HL-60/S4 treated with phorbol 12-myristate 13-acetate at 8.2 ng/mL for 4 days and 3 days (cell line): Measurements from ENCODE around the gene RPS6KB1.
"Not testable (repeated sequence)": the region's sequence is repeated elsewhere in the genome, so short reads cannot be mapped to it uniquely, and the experiment has no call there.

Experiments
- in situ Hi-C: fragments of 300-500 bp; cut with MboI; formaldehyde crosslinking; loops from 2 replicates; pipeline ENCODE4 v1.15.0; 2022; ENCODE audit warnings: low sequenced_read_pairs

Gene RPS6KB1

GRCh38 chr17:59870482-59870881 lies 22.4 kb upstream of the RPS6KB1 start:
- in situ Hi-C loops, result no loop called here

GRCh38 chr17:59872351-59872750 lies 20.6 kb upstream of the RPS6KB1 start:
- in situ Hi-C loops, result no loop called here

- in situ Hi-C loops, result not testable (repeated sequence)
Measured at GRCh38 chr17:59873414-59873813, 19.5 kb upstream of the RPS6KB1 start.

- in situ Hi-C loops, result no loop called here
Measured at GRCh38 chr17:59874376-59874775, 18.5 kb upstream of the RPS6KB1 start.

GRCh38 chr17:59876107-59876506 lies 16.8 kb upstream of the RPS6KB1 start:
- in situ Hi-C loops, result no loop called here

- in situ Hi-C loops, result no loop called here
Measured at GRCh38 chr17:59877965-59878364, 15.0 kb upstream of the RPS6KB1 start.

GRCh38 chr17:59878624-59879023 lies 14.3 kb upstream of the RPS6KB1 start:
- in situ Hi-C loops, result no loop called here

- in situ Hi-C loops, result no loop called here
Measured at GRCh38 chr17:59884861-59885260, 8.1 kb upstream of the RPS6KB1 start.

GRCh38 chr17:59888145-59888750 lies 4.7 kb upstream of the RPS6KB1 start:
- in situ Hi-C loops, result no loop called here

GRCh38 chr17:59890720-59891119 lies 2.2 kb upstream of the RPS6KB1 start:
- in situ Hi-C loops, result no loop called here

GRCh38 chr17:59892251-59892923 lies 534 bp upstream of the RPS6KB1 start:
- in situ Hi-C loops, result no loop called here

GRCh38 chr17:59893676-59894100 lies 767 bp downstream of the RPS6KB1 start:
- in situ Hi-C loops, result no loop called here

- in situ Hi-C loops, result no loop called here
Measured at GRCh38 chr17:59897090-59897489, 4.2 kb downstream of the RPS6KB1 start.

- in situ Hi-C loops, result no loop called here
Measured at GRCh38 chr17:59899099-59899498, 6.2 kb downstream of the RPS6KB1 start.

GRCh38 chr17:59901604-59902003 lies 8.7 kb downstream of the RPS6KB1 start:
- in situ Hi-C loops, result no loop called here

GRCh38 chr17:59903455-59903854 lies 10.5 kb downstream of the RPS6KB1 start:
- in situ Hi-C loops, result no loop called here

GRCh38 chr17:59907467-59907866 lies 14.5 kb downstream of the RPS6KB1 start:
- in situ Hi-C loops, result no loop called here

GRCh38 chr17:59914274-59914854 lies 21.4 kb downstream of the RPS6KB1 start:
- in situ Hi-C loops, result no loop called here

GRCh38 chr17:59916446-59916845 lies 23.5 kb downstream of the RPS6KB1 start:
- in situ Hi-C loops, result no loop called here

GRCh38 chr17:59920637-59921036 lies 27.7 kb downstream of the RPS6KB1 start:
- in situ Hi-C loops, result not testable (repeated sequence)

GRCh38 chr17:59930121-59930520 lies 37.2 kb downstream of the RPS6KB1 start:
- in situ Hi-C loops, result not testable (repeated sequence)

GRCh38 chr17:59930768-59931167 lies 37.8 kb downstream of the RPS6KB1 start:
- in situ Hi-C loops, result not testable (repeated sequence)
